HepG2 (cell line): ENCODE data around the gene GSTM2. TPM values are rescaled to one million over a fixed set of nuclear protein-coding genes. Genes with fewer than 3 reads are reported as not detected.
A peak's percentile ranks its signal among the peaks of the same experiment; 100 is the strongest.

Experiments used
- ATAC-seq: fragments of 200-7000 bp; cut with Tn5 transposase; 3 replicates; pipeline ENCODE4 v1.9.1; 2020; ENCODE audit warnings: mild to moderate bottlenecking, moderate library complexity
- BruUV-seq: library from RNA; stranded (reverse); fragments of 400-500 nt; replicated peaks from 2 replicates; lab custom pipeline; 2021; lab: Mats Ljungman, UMichigan
- CTCF ChIA-PET: fragments of 300-600 bp; formaldehyde crosslinking; extraction: SDS; loops from one replicate; lab custom pipeline; 2021; ENCODE audit warnings: low total read pairs, inconsistent platforms, low intra/inter-chr PET ratio; lab: Yijun Ruan, JAX
- POLR2A ChIA-PET: fragments of 350-600 bp; sonication (Branson Sonifier 250); formaldehyde crosslinking; loops from one replicate; lab custom pipeline; 2020; ENCODE audit warnings: antibody characterized with exemption, inconsistent platforms; lab: Yijun Ruan, JAX
- DNase-seq: peaks from one replicate; pipeline ENCODE4 v3.0.0-alpha.2; 2015; ENCODE audit warnings: low spot score
- FAIRE-seq: peaks from 3 replicates; lab custom pipeline; 2011; peaks lifted over from hg19 to GRCh38; lab: Jason Lieb, UNC
- H2AFZ ChIP-seq: one replicate; pipeline ENCODE4 v1.6.1; 2011; ENCODE audit warnings: low read length, inconsistent platforms
- H3K27ac ChIP-seq: fragments of 300-600 bp; 3 replicates; pipeline ENCODE4 v1.8.0; 2011; ENCODE audit warnings: mixed run types, mild to moderate bottlenecking, mixed read lengths, low read length, inconsistent platforms; ENCODE audit not compliant: insufficient read depth; ENCODE audit errors: extremely low read length
- H3K27me3 ChIP-seq, 2 experiments: fragments of 200-600 bp in 1 of 2; 2 replicates in 1 of 2; 3 replicates in 1 of 2; pipeline versions ENCODE4 v1.6.0 to v1.8.0; 2011; ENCODE audit warnings: low read length in 2 of 2, mild to moderate bottlenecking in 2 of 2, moderate library complexity in 2 of 2, inconsistent platforms in 1 of 2; ENCODE audit not compliant: insufficient read depth in 2 of 2, control insufficient read depth in 1 of 2
- H3K36me3 ChIP-seq, 2 experiments: fragments of 200-600 bp in 1 of 2; replicated peaks in 1 of 2; 2 replicates in 1 of 2; 3 replicates in 1 of 2; pipeline versions ENCODE4 v1.5.1 to v1.8.0; 2011; ENCODE audit warnings: low read length in 2 of 2, inconsistent platforms in 1 of 2; ENCODE audit not compliant: insufficient read depth in 2 of 2, control insufficient read depth in 1 of 2
- H3K4me1 ChIP-seq: 2 replicates; pipeline ENCODE4 v1.5.1; 2012; ENCODE audit warnings: low read length, inconsistent platforms; ENCODE audit not compliant: insufficient read depth
- H3K4me2 ChIP-seq: 2 replicates; pipeline ENCODE4 v1.6.0; 2011; ENCODE audit warnings: low read depth, low read length, inconsistent platforms
- H3K4me3 ChIP-seq, 3 experiments: fragments of 200-600 bp in 1 of 3; sonication (generic), shearing (Covaris generic) in 1 of 3; replicated peaks in 1 of 3; 2 replicates each; pipeline ENCODE4 v1.5.1; 2011 to 2016; ENCODE audit warnings: low read length in 3 of 3, inconsistent platforms in 2 of 3, low read depth in 2 of 3, mild to moderate bottlenecking in 2 of 3, control low read depth in 1 of 3, mixed read lengths in 1 of 3; ENCODE audit not compliant: insufficient read depth in 1 of 3
- H3K79me2 ChIP-seq: one replicate; pipeline ENCODE4 v1.6.1; 2011; ENCODE audit warnings: low read length, inconsistent platforms; ENCODE audit not compliant: insufficient read depth
- H3K9ac ChIP-seq: 2 replicates; pipeline ENCODE4 v1.6.0; 2011; ENCODE audit warnings: mild to moderate bottlenecking, low read depth, low read length, inconsistent platforms; ENCODE audit not compliant: insufficient read depth
- H3K9me3 ChIP-seq: 2 replicates; pipeline ENCODE4 v1.5.1; 2012; ENCODE audit warnings: mild to moderate bottlenecking, low read length
- H4K20me1 ChIP-seq: 2 replicates; pipeline ENCODE4 v1.6.0; 2011; ENCODE audit warnings: inconsistent platforms, mild to moderate bottlenecking, low read length, moderate library complexity; ENCODE audit not compliant: insufficient read depth
- FOXO1 ChIP-seq: sonication (generic); formaldehyde crosslinking; IDR thresholded peaks from 2 replicates; pipeline ENCODE4 v1.4.0; 2020; ENCODE audit warnings: missing genetic modification reagents
- KLF9 ChIP-seq: IDR thresholded peaks from 2 replicates; pipeline ENCODE4 v1.6.1; 2016; ENCODE audit warnings: low read depth
- MTERF4 ChIP-seq: sonication (generic); formaldehyde crosslinking; IDR thresholded peaks from 2 replicates; pipeline ENCODE4 v1.8.0; 2023; ENCODE audit warnings: mild to moderate bottlenecking, missing genetic modification reagents
- NR2F6 ChIP-seq, 2 experiments: IDR thresholded peaks; 2 replicates each; pipeline ENCODE4 v1.6.1; 2016; ENCODE audit warnings: antibody characterized with exemption in 1 of 2, mild to moderate bottlenecking in 1 of 2
- RAD21 ChIP-seq: fragments of 450-650 bp; formaldehyde crosslinking; IDR thresholded peaks from 2 replicates; pipeline ENCODE4 v1.5.0; 2020; ENCODE audit warnings: mild to moderate bottlenecking
- RARG ChIP-seq: sonication (generic); formaldehyde crosslinking; IDR thresholded peaks from 2 replicates; pipeline ENCODE4 v1.4.0; 2020; ENCODE audit warnings: low read depth, mild to moderate bottlenecking, missing genetic modification reagents
- SIX1 ChIP-seq: sonication (generic); formaldehyde crosslinking; IDR thresholded peaks from 2 replicates; pipeline ENCODE4 v1.4.0; 2020; ENCODE audit warnings: missing genetic modification reagents, borderline replicate concordance
- SMAD1 ChIP-seq: sonication (generic); formaldehyde crosslinking; IDR thresholded peaks from 2 replicates; pipeline ENCODE4 v1.4.0; 2020; ENCODE audit warnings: missing genetic modification reagents, low read depth, mild to moderate bottlenecking, borderline replicate concordance
- SMC3 ChIP-seq: IDR thresholded peaks from 2 replicates; pipeline ENCODE4 v1.6.1; 2011; ENCODE audit warnings: low read length, improper control_type of control experiment
- STAG1 ChIP-seq: sonication (generic); formaldehyde crosslinking; IDR thresholded peaks from 2 replicates; pipeline ENCODE4 v1.4.0; 2020; ENCODE audit warnings: missing genetic modification reagents
- ZNF552 ChIP-seq: sonication (generic); formaldehyde crosslinking; IDR thresholded peaks from 2 replicates; pipeline ENCODE4 v1.9.0; 2022; ENCODE audit warnings: missing genetic modification reagents, mild to moderate bottlenecking, borderline replicate concordance
- ZNF574 ChIP-seq: sonication (generic); formaldehyde crosslinking; IDR thresholded peaks from 2 replicates; pipeline ENCODE4 v1.4.0; 2020; ENCODE audit warnings: missing genetic modification reagents
- ZNF841 ChIP-seq: sonication (generic); formaldehyde crosslinking; IDR thresholded peaks from 2 replicates; pipeline ENCODE4 v1.8.1; 2023; ENCODE audit warnings: missing genetic modification reagents, borderline replicate concordance
- WGBS: methylation state at CpG from one replicate; pipeline ENCODE4 v1.1.6; 2017; ENCODE audit warnings: low lambda C conversion rate; 5-methylcytosine and 5-hydroxymethylcytosine counted together
- in situ Hi-C: cut with HindIII; loops from 2 replicates; pipeline ENCODE4 v1.10.0; 2017; ENCODE audit warnings: low pct_unique_long_range_greater_than_20kb; ENCODE audit not compliant: extremely low pct_ligation_motif_present
- intact Hi-C: fragments of 100-400 bp; cut with micrococcal nuclease; formaldehyde crosslinking; loops from one replicate; pipeline ENCODE4 v1.10.0; 2022; ENCODE audit not compliant: unreplicated experiment
- polyA plus RNA-seq, 8 experiments: library from polyadenylated mRNA; depleted of rRNA in 3 of 8; stranded (reverse) in 7 of 8; unstranded in 1 of 8; fragments of >200 nt; fragmentation: Illumina TruSeq in 4 of 8; extraction: Trizol in 4 of 8; gene quantifications; 2 replicates each; pipeline versions ENCODE4 v1.2.1 to v1.2.3, GENCODE V29; 2011 to 2016; ENCODE audit warnings: low read depth in 4 of 8, missing spikeins in 1 of 8, mixed read lengths in 1 of 8; ENCODE audit not compliant: insufficient read depth in 1 of 8
- total RNA-seq, 5 experiments: library from RNA; depleted of rRNA; stranded (reverse); fragments of >200 nt; fragmentation: Illumina TruSeq; extraction: Trizol; gene quantifications; 2 replicates each; pipeline ENCODE4 v1.2.3, GENCODE V29; 2016; ENCODE audit warnings: low read depth in 1 of 5
- TF ChIP-seq, protein P1 (sequence below): sonication (generic); formaldehyde crosslinking; IDR thresholded peaks from 2 replicates; pipeline ENCODE4 v1.5.0; 2020; ENCODE audit warnings: mild to moderate bottlenecking, missing genetic modification reagents, moderate library complexity

Gene GSTM2
- total and polyA plus RNA-seq, 2 of the 13 experiments (the other 11 are each of a cell fraction or from before 2014, with no cell fraction given): 7.0 to 15.0 TPM

- FAIRE-seq (peak; percentile 69), DNase-seq (peak; percentile 52), ATAC-seq (peak; percentile 68)
- Histone ChIP-seq H3K4me1 (peaks cover 42% of the 10 kb centered on the region), H3K9ac (no peak overlapping the region), H3K27me3 (0 out of 5 replicates have a peak, but pooled peaks cover 0 to 3% of the 10 kb centered on the region in 2 experiments), H3K9me3 (no peaks in the 10 kb centered on the region), H3K79me2 (no peaks in the 10 kb centered on the region), H4K20me1 (no peaks in the 10 kb centered on the region), H3K36me3 (no peaks in the 10 kb centered on the region), H3K27ac (no peak overlapping the region), H2AFZ (no peak overlapping the region), H3K4me3 (no peak overlapping the region), H3K4me2 (peak overlapping the region; percentile 29; the same call in 1 of the 2 replicates)
- 51% methylated on average over 3 of the region's 5 CpGs for WGBS
- POLR2A ChIA-PET: interaction anchor here (0.7 to 3.8 kb wide), 11 partner anchors 10 to 145 kb away, joined by 3 to 23 read pairs (median 4); partner anchors contain the start of genes EPS8L3, GNAI3, GSTM2 and GSTM4
- intact Hi-C loops (loop anchor here (5.0 kb wide), 1 partner anchor 352 kb away; no protein-coding TSS in a partner anchor), in situ Hi-C loops (loop anchor here (5.0 to 10.0 kb wide), 3 partner anchors 67 to 344 kb away; partner anchors contain the start of gene AHCYL1)
- CTCF ChIA-PET: interaction anchor here (1.1 to 2.6 kb wide), 3 partner anchors 9 to 133 kb away, joined by 3 to 13 read pairs (median 7); no protein-coding TSS in a partner anchor
- no TSS peak for BruUV-seq
- TF ChIP-seq KLF9 (CRISPR knock-in tag) (no peak), MTERF4 (CRISPR knock-in tag) (0 out of 2 replicates have a peak, but pooled peaks have one; percentile 55), ZNF574 (CRISPR knock-in tag) (0 out of 2 replicates have a peak, but pooled peaks have one; percentile 40), STAG1 (peak; percentile 75), RARG (CRISPR knock-in tag) (no peak), NR2F6 (IDR thresholded peaks at IDR 0.05) (no peak), NR2F6 (CRISPR knock-in tag; IDR thresholded peaks at IDR 0.05) (0 out of 2 replicates have a peak, but pooled peaks have one; percentile 9), SIX1 (CRISPR knock-in tag) (no peak), ZNF552 (CRISPR knock-in tag) (no peak), SMC3 (peak; percentile 72), SMAD1 (CRISPR knock-in tag) (0 out of 2 replicates have a peak, but pooled peaks have one; percentile 37), RAD21 (CRISPR knock-in tag) (peak; percentile 60), ZNF841 (no peak), FOXO1 (no peak)
- TF ChIP-seq, protein P1, sequence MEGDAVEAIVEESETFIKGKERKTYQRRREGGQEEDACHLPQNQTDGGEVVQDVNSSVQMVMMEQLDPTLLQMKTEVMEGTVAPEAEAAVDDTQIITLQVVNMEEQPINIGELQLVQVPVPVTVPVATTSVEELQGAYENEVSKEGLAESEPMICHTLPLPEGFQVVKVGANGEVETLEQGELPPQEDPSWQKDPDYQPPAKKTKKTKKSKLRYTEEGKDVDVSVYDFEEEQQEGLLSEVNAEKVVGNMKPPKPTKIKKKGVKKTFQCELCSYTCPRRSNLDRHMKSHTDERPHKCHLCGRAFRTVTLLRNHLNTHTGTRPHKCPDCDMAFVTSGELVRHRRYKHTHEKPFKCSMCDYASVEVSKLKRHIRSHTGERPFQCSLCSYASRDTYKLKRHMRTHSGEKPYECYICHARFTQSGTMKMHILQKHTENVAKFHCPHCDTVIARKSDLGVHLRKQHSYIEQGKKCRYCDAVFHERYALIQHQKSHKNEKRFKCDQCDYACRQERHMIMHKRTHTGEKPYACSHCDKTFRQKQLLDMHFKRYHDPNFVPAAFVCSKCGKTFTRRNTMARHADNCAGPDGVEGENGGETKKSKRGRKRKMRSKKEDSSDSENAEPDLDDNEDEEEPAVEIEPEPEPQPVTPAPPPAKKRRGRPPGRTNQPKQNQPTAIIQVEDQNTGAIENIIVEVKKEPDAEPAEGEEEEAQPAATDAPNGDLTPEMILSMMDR (CRISPR knock-in tag): peak; percentile 90
Observed at GRCh38 chr1:109640285-109640865, 27.5 kb upstream of the GSTM2 start.
